Measurements from ENCODE around the gene PLEKHG7. TPM values are rescaled to one million over a fixed set of nuclear protein-coding genes. Genes with fewer than 3 reads are reported as not detected.

Gene PLEKHG7
- total RNA-seq, 1 experiment from 2014 or later, result not detected

DNA sequence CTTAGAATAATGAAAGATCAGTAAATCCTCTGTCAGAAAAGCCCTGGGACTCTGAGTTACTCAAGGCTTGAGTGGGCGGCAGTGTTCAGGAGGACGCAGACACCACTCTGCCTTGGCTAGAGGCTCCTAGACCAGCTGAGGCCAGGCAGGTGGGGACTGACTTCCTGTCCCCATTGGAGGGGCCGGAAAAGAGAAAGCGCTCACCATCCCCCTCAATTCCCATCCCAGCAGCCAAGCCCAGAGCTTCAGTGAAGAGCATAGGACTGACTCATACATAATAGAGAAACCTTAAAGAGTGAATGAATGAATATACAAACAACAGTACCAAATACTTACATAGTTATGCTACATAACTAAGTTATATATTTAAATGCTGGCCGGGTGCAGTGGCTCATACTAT, 62.0 kb downstream of the PLEKHG7 start:
- Histone ChIP-seq H3K27ac (ENCODE audit: low read length) (no peak overlapping the region), H3K4me2 (ENCODE audit: low read length) (no peak overlapping the region), H4K20me1 (ENCODE audit: low read length) (no peaks in the 10 kb centered on the region), H3K27me3 (ENCODE audit: low read length) (no peaks in the 10 kb centered on the region), H3K79me2 (ENCODE audit: low read length) (no peaks in the 10 kb centered on the region), H3K4me3 (ENCODE audit: low read length) (no peak overlapping the region), H3F3A (ENCODE audit: low read length, unreplicated experiment) (no peaks in the 10 kb centered on the region), H3K9me2 (replicated peaks; ENCODE audit: low read length) (no peaks in the 10 kb centered on the region), H3K9ac (ENCODE audit: low read length) (no peak overlapping the region), H3K9me3 (ENCODE audit: low read length) (no peaks in the 10 kb centered on the region), H3K36me3 (ENCODE audit: low read depth, low read length) (no peaks in the 10 kb centered on the region), H2AFZ (ENCODE audit: low read length) (no peak overlapping the region), H3K4me1 (ENCODE audit: insufficient read depth, low read length) (no peaks in the 10 kb centered on the region)
- ChIA-PET POLR2A (ENCODE audit: unreplicated experiment) (no interaction called here), CTCF (no interaction called here)
- DNase-seq (no peak), ATAC-seq (peak; percentile 27; the same call in 1 of the 2 replicates)
- TF ChIP-seq EZH2 (IDR thresholded peaks at IDR 0.05; ENCODE audit: low read length, unreplicated experiment) (no peak), EZH2phosphoT487 (IDR thresholded peaks at IDR 0.05; ENCODE audit: borderline replicate concordance, low read length) (no peak)
- TF ChIP-seq, protein P1, sequence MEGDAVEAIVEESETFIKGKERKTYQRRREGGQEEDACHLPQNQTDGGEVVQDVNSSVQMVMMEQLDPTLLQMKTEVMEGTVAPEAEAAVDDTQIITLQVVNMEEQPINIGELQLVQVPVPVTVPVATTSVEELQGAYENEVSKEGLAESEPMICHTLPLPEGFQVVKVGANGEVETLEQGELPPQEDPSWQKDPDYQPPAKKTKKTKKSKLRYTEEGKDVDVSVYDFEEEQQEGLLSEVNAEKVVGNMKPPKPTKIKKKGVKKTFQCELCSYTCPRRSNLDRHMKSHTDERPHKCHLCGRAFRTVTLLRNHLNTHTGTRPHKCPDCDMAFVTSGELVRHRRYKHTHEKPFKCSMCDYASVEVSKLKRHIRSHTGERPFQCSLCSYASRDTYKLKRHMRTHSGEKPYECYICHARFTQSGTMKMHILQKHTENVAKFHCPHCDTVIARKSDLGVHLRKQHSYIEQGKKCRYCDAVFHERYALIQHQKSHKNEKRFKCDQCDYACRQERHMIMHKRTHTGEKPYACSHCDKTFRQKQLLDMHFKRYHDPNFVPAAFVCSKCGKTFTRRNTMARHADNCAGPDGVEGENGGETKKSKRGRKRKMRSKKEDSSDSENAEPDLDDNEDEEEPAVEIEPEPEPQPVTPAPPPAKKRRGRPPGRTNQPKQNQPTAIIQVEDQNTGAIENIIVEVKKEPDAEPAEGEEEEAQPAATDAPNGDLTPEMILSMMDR (conservative IDR thresholded peaks at IDR 0.05; ENCODE audit: low read depth, low read length), result no peak
- no TSS peak for BruUV-seq (replicated peaks)
- intact Hi-C loops (cut with micrococcal nuclease), result no loop called here

DNA sequence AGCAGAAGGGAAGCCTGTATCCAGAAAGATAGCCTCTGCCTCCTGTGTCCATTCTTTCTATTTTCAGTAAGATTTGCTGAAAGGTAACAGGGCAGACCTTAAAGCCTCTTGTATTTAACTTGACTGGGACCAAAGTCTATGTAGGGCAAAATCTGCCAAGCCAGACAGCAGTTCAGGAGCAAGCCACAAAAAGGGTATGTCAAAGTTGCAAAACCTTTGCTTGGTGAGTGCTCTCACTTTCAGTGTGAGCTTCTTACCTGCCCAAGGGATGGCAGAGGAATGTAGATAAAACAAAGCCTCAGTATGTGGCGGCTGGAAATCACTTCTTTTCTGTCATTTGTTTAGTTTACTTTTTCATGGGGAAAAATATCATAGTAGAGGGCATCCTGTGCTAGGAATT, 63.1 kb downstream of the PLEKHG7 start:
- no peaks in the 10 kb centered on the region for H3K9me2 ChIP-seq (replicated peaks; ENCODE audit: low read length)
- H3F3A ChIP-seq (ENCODE audit: low read length, unreplicated experiment), result no peaks in the 10 kb centered on the region
- no peaks in the 10 kb centered on the region for H3K79me2 ChIP-seq (ENCODE audit: low read length)
- H3K27me3 ChIP-seq (ENCODE audit: low read length), result no peaks in the 10 kb centered on the region
- no peak overlapping the region for H3K4me3 ChIP-seq (ENCODE audit: low read length)
- no peaks in the 10 kb centered on the region for H3K4me1 ChIP-seq (ENCODE audit: insufficient read depth, low read length)
- no peaks in the 10 kb centered on the region for H4K20me1 ChIP-seq (ENCODE audit: low read length)
- intact Hi-C loops (cut with micrococcal nuclease), result no loop called here
- no peak overlapping the region for H3K9ac ChIP-seq (ENCODE audit: low read length)
- DNase-seq, result no peak
- H3K4me2 ChIP-seq (ENCODE audit: low read length), result no peak overlapping the region
- no TSS peak for BruUV-seq (replicated peaks)
- H2AFZ ChIP-seq (ENCODE audit: low read length), result no peak overlapping the region
- no peak for TF ChIP-seq EZH2phosphoT487 (IDR thresholded peaks at IDR 0.05; ENCODE audit: borderline replicate concordance, low read length)
- no peak for TF ChIP-seq EZH2 (IDR thresholded peaks at IDR 0.05; ENCODE audit: low read length, unreplicated experiment)
- TF ChIP-seq, protein P1 (conservative IDR thresholded peaks at IDR 0.05; ENCODE audit: low read depth, low read length), result no peak
- POLR2A ChIA-PET (ENCODE audit: unreplicated experiment), result no interaction called here
- no peak overlapping the region for H3K27ac ChIP-seq (ENCODE audit: low read length)
- no peaks in the 10 kb centered on the region for H3K9me3 ChIP-seq (ENCODE audit: low read length)
- no peaks in the 10 kb centered on the region for H3K36me3 ChIP-seq (ENCODE audit: low read depth, low read length)
- CTCF ChIA-PET, result no interaction called here
- no peak for ATAC-seq

DNA sequence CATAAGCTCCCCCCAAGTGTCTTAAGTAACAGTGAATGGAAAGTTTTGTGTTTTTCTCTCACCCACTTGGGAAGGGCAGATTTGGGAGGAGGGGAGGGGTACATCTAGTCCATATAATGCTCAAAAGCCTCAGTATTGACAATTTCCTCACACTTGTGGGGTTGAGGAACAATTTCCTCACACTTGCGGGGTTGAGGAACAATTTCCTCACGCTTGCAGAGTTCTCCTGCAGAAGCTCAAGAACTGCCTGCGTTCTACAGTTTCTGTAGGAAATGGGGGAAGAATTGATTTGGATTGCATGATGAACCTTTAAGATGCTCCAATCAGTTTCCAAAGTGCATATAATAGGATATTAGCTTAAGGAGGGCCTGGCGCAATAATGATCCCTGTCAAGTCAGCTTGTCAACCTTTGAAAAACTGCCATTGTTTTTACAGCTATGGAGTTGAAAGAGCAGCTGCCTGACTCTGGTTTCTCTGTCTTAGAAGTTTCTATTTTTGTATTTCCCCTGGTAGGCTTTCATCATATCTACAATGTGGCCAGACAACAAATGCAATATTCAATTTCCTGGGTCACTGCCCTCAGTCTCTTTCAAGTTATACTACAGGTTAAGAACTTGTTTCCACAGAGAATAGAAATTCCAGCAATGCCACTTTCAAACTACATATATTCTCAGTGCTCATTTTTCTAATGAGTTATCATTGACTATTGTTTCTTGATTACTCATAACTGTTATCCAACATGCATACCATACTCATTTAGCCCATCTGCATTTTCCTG, 66.5 kb downstream of the PLEKHG7 start:
- ATAC-seq, result no peak
- Histone ChIP-seq H3K4me1 (ENCODE audit: insufficient read depth, low read length) (no peaks in the 10 kb centered on the region), H3K27me3 (ENCODE audit: low read length) (no peaks in the 10 kb centered on the region), H4K20me1 (ENCODE audit: low read length) (no peaks in the 10 kb centered on the region), H3K36me3 (ENCODE audit: low read depth, low read length) (no peaks in the 10 kb centered on the region), H3K27ac (ENCODE audit: low read length) (no peak overlapping the region), H3K9me3 (ENCODE audit: low read length) (no peaks in the 10 kb centered on the region), H3F3A (ENCODE audit: low read length, unreplicated experiment) (no peaks in the 10 kb centered on the region), H3K4me2 (ENCODE audit: low read length) (no peak overlapping the region), H3K79me2 (ENCODE audit: low read length) (no peaks in the 10 kb centered on the region), H2AFZ (ENCODE audit: low read length) (no peak overlapping the region), H3K4me3 (ENCODE audit: low read length) (no peak overlapping the region), H3K9ac (ENCODE audit: low read length) (no peak overlapping the region), H3K9me2 (replicated peaks; ENCODE audit: low read length) (no peaks in the 10 kb centered on the region)
- POLR2A ChIA-PET (ENCODE audit: unreplicated experiment), result interaction anchor here (0.6 kb wide), 1 partner anchor 16 kb away, joined by 6 read pairs; no protein-coding TSS in a partner anchor
- no TSS peak for BruUV-seq (replicated peaks)
- intact Hi-C loops (cut with micrococcal nuclease), result no loop called here
- CTCF ChIA-PET, result interaction anchor here (0.6 kb wide), 1 partner anchor 17 kb away, joined by 3 read pairs; no protein-coding TSS in a partner anchor
- DNase-seq, result no peak
- TF ChIP-seq EZH2 (IDR thresholded peaks at IDR 0.05; ENCODE audit: low read length, unreplicated experiment) (no peak), EZH2phosphoT487 (IDR thresholded peaks at IDR 0.05; ENCODE audit: borderline replicate concordance, low read length) (no peak)
- TF ChIP-seq, protein P1 (conservative IDR thresholded peaks at IDR 0.05; ENCODE audit: low read depth, low read length), result no peak

Measured in PC-3 (cell line).